Spleen (tissue), 7 donors: ENCODE data around the gene PDE4D.

Experiments
- POLR2A ChIP-seq, 3 donors: fragments of 450-650 bp; IDR thresholded peaks; one replicate each; pipeline ENCODE4 v1.5.1; 2017; ENCODE audit warnings: antibody characterized with exemption in 3 of 3, mild to moderate bottlenecking in 1 of 3
- POLR2AphosphoS5 ChIP-seq, 3 donors: sonication (generic); formaldehyde crosslinking; IDR thresholded peaks; one replicate each; pipeline ENCODE4 v1.5.1; 2017; ENCODE audit warnings: antibody characterized with exemption in 3 of 3
- TF ChIP-seq, protein P1 (sequence below), 11 experiments: fragments of 200-600 bp in 7 of 11; fragments of 450-650 bp in 4 of 11; sonication (generic) in 4 of 11; IDR thresholded peaks in 8 of 11; conservative IDR thresholded peaks in 3 of 11; 1 replicate in 7 of 11; 2 replicates in 4 of 11; pipeline versions ENCODE4 v1.4.0 to v1.8.0; 2016 to 2021; ENCODE audit warnings: antibody characterized with exemption in 11 of 11, inconsistent platforms in 4 of 11, mild to moderate bottlenecking in 1 of 11
- donor health status: DM: no; HTN: no; CAD: no; lungs with moderate emphysema.
- donor health status: DM: no; HTN: no; CAD: no.
- donor health status: DM: no; HTN: no; CAD: no.

DNA sequence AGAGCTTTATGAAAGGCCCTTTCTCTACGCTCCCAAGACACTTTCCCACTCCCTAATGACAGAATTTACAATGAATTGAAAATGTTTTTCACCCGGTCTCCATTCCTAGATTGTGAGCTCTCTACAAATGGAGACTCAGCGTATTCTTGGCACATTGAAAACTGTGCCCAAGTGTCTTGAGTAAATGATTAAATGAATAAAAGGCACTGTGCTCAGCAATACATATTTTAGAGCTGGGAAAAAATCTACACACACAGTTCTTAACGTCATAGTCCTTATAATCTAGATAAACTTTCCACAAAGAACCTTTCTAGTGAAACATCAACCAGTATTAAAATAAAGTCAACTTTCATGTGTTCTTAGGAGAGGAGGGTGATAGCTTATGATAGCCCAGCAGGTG lies 676.7 kb downstream of the PDE4D start:
- no peak for TF ChIP-seq POLR2A (IDR thresholded peaks at IDR 0.05)
- TF ChIP-seq, protein P1, sequence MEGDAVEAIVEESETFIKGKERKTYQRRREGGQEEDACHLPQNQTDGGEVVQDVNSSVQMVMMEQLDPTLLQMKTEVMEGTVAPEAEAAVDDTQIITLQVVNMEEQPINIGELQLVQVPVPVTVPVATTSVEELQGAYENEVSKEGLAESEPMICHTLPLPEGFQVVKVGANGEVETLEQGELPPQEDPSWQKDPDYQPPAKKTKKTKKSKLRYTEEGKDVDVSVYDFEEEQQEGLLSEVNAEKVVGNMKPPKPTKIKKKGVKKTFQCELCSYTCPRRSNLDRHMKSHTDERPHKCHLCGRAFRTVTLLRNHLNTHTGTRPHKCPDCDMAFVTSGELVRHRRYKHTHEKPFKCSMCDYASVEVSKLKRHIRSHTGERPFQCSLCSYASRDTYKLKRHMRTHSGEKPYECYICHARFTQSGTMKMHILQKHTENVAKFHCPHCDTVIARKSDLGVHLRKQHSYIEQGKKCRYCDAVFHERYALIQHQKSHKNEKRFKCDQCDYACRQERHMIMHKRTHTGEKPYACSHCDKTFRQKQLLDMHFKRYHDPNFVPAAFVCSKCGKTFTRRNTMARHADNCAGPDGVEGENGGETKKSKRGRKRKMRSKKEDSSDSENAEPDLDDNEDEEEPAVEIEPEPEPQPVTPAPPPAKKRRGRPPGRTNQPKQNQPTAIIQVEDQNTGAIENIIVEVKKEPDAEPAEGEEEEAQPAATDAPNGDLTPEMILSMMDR (IDR thresholded peaks at IDR 0.05 in 8 of 11, conservative IDR thresholded peaks at IDR 0.05 in 3 of 11) = no peak
- no peak for TF ChIP-seq POLR2AphosphoS5 (IDR thresholded peaks at IDR 0.05)
